GM04503 (cell line): ENCODE results near the gene SEZ6L.

Experiments used
- DNase-seq: peaks from one replicate; pipeline ENCODE4 v3.0.0-alpha.2; 2012; ENCODE audit warnings: low read depth

Gene SEZ6L

DNA sequence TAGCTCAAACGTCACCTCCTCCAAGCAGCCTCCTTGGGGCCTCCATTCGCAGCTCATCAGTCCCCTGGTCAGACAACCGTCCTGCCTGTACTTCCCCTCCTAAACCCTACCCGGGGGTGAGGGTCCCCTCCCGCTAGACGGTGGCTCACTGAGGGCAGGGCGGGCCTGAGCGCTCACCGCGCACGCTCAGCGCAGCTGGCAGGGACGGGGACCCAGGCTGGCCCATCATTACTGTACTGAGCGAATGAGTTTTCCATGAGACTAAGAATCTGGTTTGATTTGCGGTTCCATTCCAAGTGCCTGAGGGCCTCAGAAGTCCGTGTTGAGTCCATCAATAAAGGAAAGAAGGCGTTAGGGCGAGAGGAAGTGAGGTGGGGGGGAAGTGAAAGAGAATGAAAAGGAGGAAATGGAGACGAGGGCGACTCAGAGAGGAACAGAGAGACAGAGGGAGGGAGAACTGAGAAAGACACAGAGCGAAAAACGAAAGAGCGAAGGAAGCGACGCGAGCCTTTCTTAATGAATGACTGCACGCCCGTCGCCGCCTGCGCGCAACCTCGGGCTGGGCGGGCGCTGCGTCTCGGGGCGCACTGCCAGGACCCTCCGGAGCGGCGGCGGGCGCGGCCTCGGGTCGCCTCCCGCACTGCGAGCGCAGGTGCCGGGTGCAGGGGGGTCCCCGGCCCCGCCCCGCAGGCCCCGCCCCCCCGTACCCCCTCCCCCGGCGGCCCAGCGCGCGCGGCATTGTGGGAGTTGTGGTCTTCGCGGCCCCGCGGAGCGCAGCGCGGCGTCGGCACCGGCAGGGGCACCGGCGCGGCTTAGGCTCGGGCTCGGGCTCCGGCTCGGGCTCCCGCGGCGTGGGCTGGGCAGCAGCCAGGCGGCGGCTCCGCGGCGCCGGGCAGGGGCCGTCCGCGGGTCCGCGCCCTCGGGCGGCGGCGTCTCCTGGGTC, 259.5 kb downstream of the SEZ6L start, which contains the start of gene ASPHD2:
ASPHD2 (plus strand) TSS at position 746 of the 943 bp plus-strand sequence. CDS start 4,356 bp downstream, outside the sequence.
- no peak for DNase-seq

DNA sequence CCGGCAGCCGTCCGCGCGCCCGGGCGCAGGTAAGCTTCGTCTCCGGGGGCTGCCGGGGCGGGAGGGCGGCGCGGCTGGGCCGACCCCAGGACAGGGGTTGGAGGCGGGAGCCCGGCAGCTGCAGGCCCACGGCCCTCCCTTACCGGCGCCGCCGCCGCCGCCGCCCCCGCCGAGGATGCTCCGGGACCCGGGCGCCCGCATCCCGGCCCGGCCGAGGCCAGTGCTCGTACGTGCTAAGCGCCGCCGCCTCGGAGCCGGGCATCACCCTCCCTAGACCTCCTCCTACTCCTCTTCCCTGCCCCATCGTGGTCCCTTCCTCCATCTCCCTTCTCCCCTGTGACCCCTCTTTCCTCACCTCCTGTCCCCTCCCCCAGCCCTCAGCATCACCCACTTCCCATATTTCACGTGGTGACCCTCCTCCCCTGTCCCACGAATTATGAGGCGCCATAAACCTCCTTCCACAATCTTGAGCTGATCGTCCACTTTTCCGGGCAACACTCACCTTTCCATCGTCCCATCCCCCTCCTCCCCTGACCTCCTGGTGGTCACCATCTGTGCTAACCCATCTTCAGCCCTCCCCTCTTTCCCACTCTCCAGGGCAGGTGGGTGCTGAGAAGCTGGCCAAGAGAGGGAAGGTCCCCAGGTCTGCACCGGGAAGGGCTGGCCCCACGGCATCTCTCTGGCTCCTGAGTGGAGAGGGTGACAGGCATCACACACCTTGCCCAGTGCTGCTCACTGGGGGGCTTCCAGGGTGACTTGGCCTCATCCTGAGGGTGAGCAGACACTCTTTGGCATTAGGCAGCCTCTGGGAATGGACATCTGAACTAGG, 260.4 kb downstream of the SEZ6L start:
- no peak for DNase-seq

DNA sequence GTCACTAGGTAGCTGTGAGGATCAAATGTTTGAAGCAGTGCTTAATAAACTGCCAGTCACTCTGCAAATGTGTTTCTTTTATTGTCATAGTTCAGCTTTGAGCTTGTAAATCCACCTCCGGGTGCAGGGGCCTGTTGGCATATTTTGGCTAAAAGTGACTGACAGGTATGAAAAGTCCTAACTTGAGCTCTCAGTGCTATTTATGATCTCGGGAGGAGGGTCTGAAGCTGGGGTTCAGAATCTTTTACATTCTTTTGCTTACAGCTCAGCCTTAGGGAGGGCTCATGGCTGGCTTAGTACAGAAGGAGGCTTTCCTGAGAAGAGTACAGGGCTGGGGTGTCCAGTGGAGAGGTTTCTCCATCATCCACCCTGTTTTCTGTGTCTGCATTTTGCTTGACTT, 261.3 kb downstream of the SEZ6L start:
- DNase-seq = no peak

DNA sequence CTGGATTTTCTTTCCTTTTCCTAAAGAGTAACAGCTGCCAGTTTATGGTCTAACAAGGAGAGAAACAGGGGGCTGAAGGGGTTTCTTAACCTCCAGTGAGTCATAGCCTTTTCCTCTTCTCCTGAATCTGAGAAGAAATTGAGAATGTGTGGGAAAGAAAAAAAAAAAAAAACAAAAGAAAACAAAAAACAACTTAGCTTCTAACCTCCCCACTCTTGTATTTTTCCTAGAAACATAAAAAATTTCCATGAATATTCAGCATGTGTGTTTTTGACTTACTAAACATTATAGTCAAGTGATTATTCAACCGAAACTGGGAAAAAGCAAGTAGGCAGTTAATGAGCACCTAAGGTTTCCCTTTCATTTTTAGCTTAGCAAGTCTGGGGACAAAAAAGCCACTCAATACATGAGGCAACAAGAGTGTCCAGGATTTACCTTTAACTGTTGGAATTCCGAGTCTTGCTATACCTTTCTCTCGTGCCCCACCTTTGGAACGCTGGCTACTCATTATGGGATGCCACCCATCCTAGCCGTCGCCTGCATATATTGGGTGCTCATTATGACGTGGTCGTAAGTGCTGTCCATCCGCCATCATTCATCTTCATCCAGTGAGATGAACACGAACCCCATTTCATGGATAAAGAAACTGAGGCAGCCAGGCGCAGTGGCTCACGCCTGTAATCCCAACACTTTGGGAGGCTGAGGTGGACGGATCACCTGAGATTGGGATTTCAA, 262.2 kb downstream of the SEZ6L start:
- no peak for DNase-seq

DNA sequence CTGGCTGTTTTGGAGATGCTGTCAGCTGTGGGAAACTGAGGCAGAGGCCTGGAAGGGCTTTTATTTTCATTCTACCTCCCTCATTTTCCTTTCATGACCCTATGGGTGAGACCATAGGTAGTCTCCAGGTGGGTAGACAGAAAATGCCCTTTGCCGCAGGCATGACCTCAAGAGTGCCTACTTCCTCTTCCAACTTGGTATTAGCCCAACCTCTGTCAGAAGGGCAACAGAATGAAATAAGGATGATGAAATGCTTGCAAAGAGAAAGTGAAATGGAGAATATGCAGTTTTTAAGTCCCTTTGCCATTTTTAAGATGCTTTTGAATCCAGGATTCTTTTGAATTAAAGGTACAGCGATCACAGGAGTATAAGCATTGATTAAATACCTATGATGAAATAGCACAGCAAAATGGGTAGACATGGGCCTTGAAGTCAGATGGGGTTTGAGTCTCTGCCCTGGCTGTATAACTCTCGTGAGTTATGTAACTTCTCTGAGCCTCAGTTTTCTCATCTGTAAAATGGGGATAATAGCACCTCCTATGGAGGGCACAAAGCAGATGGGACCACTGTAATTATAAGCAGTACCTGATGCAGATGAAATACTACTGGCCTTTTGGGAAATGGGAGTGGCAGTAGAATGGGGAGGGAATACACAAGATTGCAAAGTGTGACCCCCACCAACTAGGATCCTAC, 263.5 kb downstream of the SEZ6L start:
- no peak for DNase-seq
